ENCODE data around the gene UBE2O.
A peak's percentile ranks its signal among the peaks of the same experiment; 100 is the strongest.

Gene UBE2O

DNA sequence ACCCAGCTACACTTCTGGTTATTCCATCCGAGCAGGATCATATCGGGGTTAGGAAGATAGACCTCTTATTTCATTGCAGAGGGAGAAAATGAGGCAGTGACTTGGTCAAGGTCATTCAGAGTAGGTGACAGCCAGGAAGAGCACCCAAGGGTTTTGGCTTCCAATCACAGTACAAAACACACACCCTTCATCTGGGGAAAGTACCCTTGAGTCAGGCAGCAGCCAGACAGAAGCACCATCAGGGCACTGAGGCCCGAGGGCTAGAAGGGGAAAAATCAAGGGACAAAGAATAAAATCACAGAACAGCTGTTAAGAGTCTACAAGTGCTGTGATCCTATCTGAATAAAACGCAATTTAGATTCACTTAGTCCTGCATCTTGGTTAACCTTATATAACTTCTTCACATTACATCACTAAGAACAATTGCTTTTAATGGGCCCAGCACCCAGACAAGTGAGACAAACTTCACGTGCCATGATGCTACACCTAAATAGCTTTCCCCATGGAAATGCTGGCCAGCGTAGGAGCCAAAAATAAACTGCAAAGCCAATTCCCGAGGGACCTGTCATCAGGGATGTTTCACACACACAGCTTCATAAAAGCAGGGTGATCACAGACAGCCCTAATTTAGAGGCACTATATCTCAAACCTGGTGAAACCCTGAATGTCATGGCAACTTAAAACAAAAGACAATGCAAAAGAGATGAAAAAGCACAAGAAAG is 4.9 kb downstream of the UBE2O start:
- no peak overlapping the region for H3K18ac ChIP-seq (ENCODE audit: low read length)
- no peak overlapping the region for H2AK5ac ChIP-seq (ENCODE audit: low read length)
- peaks cover 78% of the 10 kb centered on the region for H3K79me2 ChIP-seq (ENCODE audit: control insufficient read depth, insufficient read depth, low read length)
- WGBS (ENCODE audit: extremely low coverage, insufficient coverage, low lambda C conversion rate), result no CpG with 5 or more reads among the region's 7 CpGs
- no peak overlapping the region for H3K27ac ChIP-seq (ENCODE audit: low read depth, low read length)
- no peaks in the 10 kb centered on the region for H3K36me3 ChIP-seq (ENCODE audit: control insufficient read depth, insufficient read depth, low read length)
- H3K4ac ChIP-seq (ENCODE audit: low read depth, low read length), result no peak overlapping the region
- H4K5ac ChIP-seq (ENCODE audit: low read length), result no peak overlapping the region
- no peak overlapping the region for H4K8ac ChIP-seq (ENCODE audit: low read depth, low read length)
- DNase-seq, result no peak
- H3K4me1 ChIP-seq (ENCODE audit: control insufficient read depth, low read depth, low read length), result peaks cover 30% of the 10 kb centered on the region
- no peak overlapping the region for H3K23ac ChIP-seq (ENCODE audit: low read length)
- peaks cover 27% of the 10 kb centered on the region for H3K79me1 ChIP-seq (ENCODE audit: low read length)
- H3K9ac ChIP-seq (ENCODE audit: low read length), result peak overlapping the region; percentile 8
- H2BK120ac ChIP-seq (ENCODE audit: low read depth, low read length), result no peak overlapping the region
- no peak overlapping the region for H2BK5ac ChIP-seq (ENCODE audit: low read length)
- H2BK15ac ChIP-seq (replicated peaks; ENCODE audit: low read depth), result no peak overlapping the region
- no peaks in the 10 kb centered on the region for H3K27me3 ChIP-seq (ENCODE audit: insufficient read depth, low read length, poor library complexity)
- peak overlapping the region; percentile 22 for H3K56ac ChIP-seq (ENCODE audit: low read length)
- no peak overlapping the region for H3K4me3 ChIP-seq (ENCODE audit: low read length)
- H3K4me2 ChIP-seq (ENCODE audit: low read length), result no peak overlapping the region

DNA sequence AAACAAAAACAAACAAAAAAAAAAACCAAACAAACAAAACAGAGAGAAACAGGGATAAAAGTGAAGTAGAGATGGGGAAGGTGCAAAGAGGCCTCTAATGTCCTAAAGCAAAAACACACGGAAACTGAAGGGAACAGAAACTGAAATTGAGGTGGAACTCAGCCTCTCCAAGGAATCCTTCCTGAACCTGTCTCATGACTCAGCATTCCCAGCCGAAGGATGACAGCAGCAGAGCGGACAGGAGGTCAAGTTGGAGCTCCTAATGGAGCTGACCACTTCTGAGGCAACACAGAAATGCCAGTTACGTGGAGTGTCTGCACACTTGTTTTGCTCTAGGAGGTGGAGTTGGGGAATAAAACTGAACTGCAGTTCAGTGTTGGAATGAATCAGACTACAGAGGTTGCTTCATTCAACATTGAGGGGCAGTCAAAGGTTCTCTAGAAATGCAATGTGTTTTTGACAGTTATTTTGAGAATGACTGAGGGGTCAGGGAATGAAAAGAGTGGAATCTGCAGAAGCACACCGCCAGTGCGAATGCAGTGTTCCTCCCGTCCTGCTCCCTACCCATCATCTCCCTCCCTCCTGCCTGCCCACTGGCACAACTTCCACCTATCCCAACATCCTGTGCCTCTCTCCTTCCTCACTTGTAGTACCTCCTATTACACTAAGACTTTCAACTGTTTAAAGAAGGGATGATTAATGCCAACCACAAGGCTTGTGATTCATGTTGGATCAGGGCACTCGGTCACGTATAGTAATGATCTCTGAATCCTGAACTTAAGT is 6.3 kb downstream of the UBE2O start:
- H3K4me2 ChIP-seq (ENCODE audit: low read length), result no peak overlapping the region
- no peak overlapping the region for H3K9ac ChIP-seq (ENCODE audit: low read length)
- H3K79me2 ChIP-seq (ENCODE audit: control insufficient read depth, insufficient read depth, low read length), result peaks cover 79% of the 10 kb centered on the region
- no peak overlapping the region for H4K8ac ChIP-seq (ENCODE audit: low read depth, low read length)
- no peak overlapping the region for H3K23ac ChIP-seq (ENCODE audit: low read length)
- H2BK120ac ChIP-seq (ENCODE audit: low read depth, low read length), result no peak overlapping the region
- no CpG with 5 or more reads among the region's 9 CpGs for WGBS (ENCODE audit: extremely low coverage, insufficient coverage, low lambda C conversion rate)
- peak overlapping the region; percentile 27 for H3K27ac ChIP-seq (ENCODE audit: low read depth, low read length)
- peaks cover 30% of the 10 kb centered on the region for H3K79me1 ChIP-seq (ENCODE audit: low read length)
- H2BK5ac ChIP-seq (ENCODE audit: low read length), result peak overlapping the region; percentile 20
- no peak overlapping the region for H3K18ac ChIP-seq (ENCODE audit: low read length)
- H3K27me3 ChIP-seq (ENCODE audit: insufficient read depth, low read length, poor library complexity), result no peaks in the 10 kb centered on the region
- no peak overlapping the region for H3K4ac ChIP-seq (ENCODE audit: low read depth, low read length)
- no peaks in the 10 kb centered on the region for H3K36me3 ChIP-seq (ENCODE audit: control insufficient read depth, insufficient read depth, low read length)
- H3K56ac ChIP-seq (ENCODE audit: low read length), result peak overlapping the region; percentile 44
- no peak overlapping the region for H2AK5ac ChIP-seq (ENCODE audit: low read length)
- H2BK15ac ChIP-seq (replicated peaks; ENCODE audit: low read depth), result no peak overlapping the region
- H3K4me3 ChIP-seq (ENCODE audit: low read length), result no peak overlapping the region
- H4K5ac ChIP-seq (ENCODE audit: low read length), result no peak overlapping the region
- peak; percentile 86 for DNase-seq
- peaks cover 43% of the 10 kb centered on the region for H3K4me1 ChIP-seq (ENCODE audit: control insufficient read depth, low read depth, low read length)

DNA sequence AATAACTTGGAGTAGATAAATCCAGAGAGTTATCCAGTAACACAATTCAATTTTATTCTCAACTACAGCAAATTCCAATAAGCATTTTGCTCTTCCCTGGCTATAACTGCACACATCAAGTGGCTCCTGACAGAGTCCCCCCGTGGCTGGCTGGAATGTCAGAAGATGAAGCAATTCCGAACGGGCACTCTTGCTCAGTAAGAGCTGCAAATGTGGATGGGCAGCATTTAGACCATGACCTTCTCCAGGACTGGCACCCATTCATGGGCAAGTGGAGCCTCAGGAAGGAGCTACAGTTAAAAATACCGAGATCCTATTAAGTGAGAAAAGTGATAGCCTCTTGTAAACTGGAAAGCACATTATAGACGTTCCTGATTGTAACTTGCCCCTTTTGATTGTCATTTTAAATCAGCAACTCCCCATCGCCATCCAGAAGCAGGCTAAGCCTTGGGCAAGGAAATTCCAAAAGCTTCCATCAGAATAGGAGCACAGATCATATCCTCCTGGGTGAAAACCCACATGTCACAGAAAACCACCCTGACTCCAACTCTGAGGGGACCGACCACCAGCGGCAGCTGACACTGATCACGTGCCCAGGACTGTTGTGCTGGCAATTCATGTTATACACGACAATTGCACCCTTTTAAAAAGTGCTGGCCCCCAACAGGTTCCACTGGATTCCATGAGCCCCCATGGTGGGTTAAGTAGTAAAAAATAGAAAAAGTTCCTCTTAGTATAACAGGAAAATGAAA is 7.1 kb downstream of the UBE2O start:
- Histone ChIP-seq H2AK5ac (ENCODE audit: low read length) (no peak overlapping the region), H3K4me3 (ENCODE audit: low read length) (no peak overlapping the region), H3K4me1 (ENCODE audit: control insufficient read depth, low read depth, low read length) (peaks cover 45% of the 10 kb centered on the region), H4K8ac (ENCODE audit: low read depth, low read length) (no peak overlapping the region), H3K18ac (ENCODE audit: low read length) (peak overlapping the region; percentile 35), H3K79me1 (ENCODE audit: low read length) (peaks cover 26% of the 10 kb centered on the region), H3K9ac (ENCODE audit: low read length) (peak overlapping the region; percentile 12), H3K27me3 (ENCODE audit: insufficient read depth, low read length, poor library complexity) (no peaks in the 10 kb centered on the region), H2BK120ac (ENCODE audit: low read depth, low read length) (peak overlapping the region; percentile 51), H3K56ac (ENCODE audit: low read length) (peak overlapping the region; percentile 58), H4K5ac (ENCODE audit: low read length) (no peak overlapping the region), H3K36me3 (ENCODE audit: control insufficient read depth, insufficient read depth, low read length) (no peaks in the 10 kb centered on the region), H3K27ac (ENCODE audit: low read depth, low read length) (peak overlapping the region; percentile 70), H3K4ac (ENCODE audit: low read depth, low read length) (peak overlapping the region; percentile 62), H3K23ac (ENCODE audit: low read length) (no peak overlapping the region), H2BK5ac (ENCODE audit: low read length) (peak overlapping the region; percentile 49), H3K79me2 (ENCODE audit: control insufficient read depth, insufficient read depth, low read length) (peaks cover 73% of the 10 kb centered on the region), H3K4me2 (ENCODE audit: low read length) (no peak overlapping the region), H2BK15ac (replicated peaks; ENCODE audit: low read depth) (peak overlapping the region; percentile 3)
- no CpG with 5 or more reads among the region's 10 CpGs for WGBS (ENCODE audit: extremely low coverage, insufficient coverage, low lambda C conversion rate)
- peak; percentile 47 for DNase-seq

DNA sequence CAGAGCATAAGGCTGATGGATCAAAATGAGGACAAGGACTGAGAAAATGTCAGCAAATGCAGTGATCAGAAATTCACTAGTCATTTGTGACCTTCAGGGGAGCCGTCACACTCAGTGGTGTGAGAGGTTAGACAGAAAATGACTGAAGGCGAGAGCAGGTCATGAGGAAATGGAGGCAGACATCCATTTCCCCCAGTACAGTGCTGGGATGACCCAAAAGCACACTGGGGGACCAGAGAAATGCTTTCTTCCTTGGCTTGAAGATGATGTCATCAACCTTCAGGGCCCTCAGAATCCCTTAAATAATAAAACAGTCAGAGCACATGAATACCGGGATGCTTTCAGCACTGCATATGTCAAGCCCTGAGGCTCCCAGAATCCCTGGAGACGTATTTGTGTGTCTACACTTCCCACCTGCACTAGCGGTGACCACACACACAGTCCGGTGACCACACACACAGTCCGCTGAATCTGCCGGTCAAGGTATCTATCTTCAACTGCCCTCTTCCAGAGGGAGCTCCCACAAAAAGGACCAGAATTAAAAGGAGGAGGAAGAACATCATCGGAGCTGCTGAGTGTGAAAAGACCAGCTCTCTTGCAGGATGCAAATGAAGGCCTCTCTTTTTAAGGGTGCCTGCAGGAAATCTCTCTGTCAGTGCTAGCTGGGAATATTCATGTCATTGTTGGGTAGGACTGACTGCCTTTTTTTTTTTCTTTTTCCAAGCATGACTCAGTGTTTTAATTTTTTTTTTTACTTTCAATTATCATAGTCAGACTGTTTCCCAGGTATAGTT is 8.2 kb downstream of the UBE2O start:
- WGBS (ENCODE audit: extremely low coverage, insufficient coverage, low lambda C conversion rate), result no CpG with 5 or more reads among the region's 9 CpGs
- H3K27me3 ChIP-seq (ENCODE audit: insufficient read depth, low read length, poor library complexity), result no peaks in the 10 kb centered on the region

More for the DNA sequence above, 8.2 kb downstream of the UBE2O start:
- no peak overlapping the region for H4K8ac ChIP-seq (ENCODE audit: low read depth, low read length)
- no peak overlapping the region for H3K23ac ChIP-seq (ENCODE audit: low read length)
- H3K79me2 ChIP-seq (ENCODE audit: control insufficient read depth, insufficient read depth, low read length), result peaks cover 73% of the 10 kb centered on the region
- H3K4ac ChIP-seq (ENCODE audit: low read depth, low read length), result peak overlapping the region; percentile 63
- H2BK15ac ChIP-seq (replicated peaks; ENCODE audit: low read depth), result no peak overlapping the region
- H4K5ac ChIP-seq (ENCODE audit: low read length), result no peak overlapping the region
- no peak overlapping the region for H2AK5ac ChIP-seq (ENCODE audit: low read length)
- peak; percentile 82 for DNase-seq
- H3K18ac ChIP-seq (ENCODE audit: low read length), result peak overlapping the region; percentile 20
- peaks cover 50% of the 10 kb centered on the region for H3K4me1 ChIP-seq (ENCODE audit: control insufficient read depth, low read depth, low read length)
- peak overlapping the region; percentile 59 for H3K27ac ChIP-seq (ENCODE audit: low read depth, low read length)
- no peak overlapping the region for H3K4me2 ChIP-seq (ENCODE audit: low read length)
- H3K56ac ChIP-seq (ENCODE audit: low read length), result peak overlapping the region; percentile 26
- H2BK5ac ChIP-seq (ENCODE audit: low read length), result no peak overlapping the region
- no peak overlapping the region for H2BK120ac ChIP-seq (ENCODE audit: low read depth, low read length)
- H3K9ac ChIP-seq (ENCODE audit: low read length), result peak overlapping the region; percentile 0
- H3K36me3 ChIP-seq (ENCODE audit: control insufficient read depth, insufficient read depth, low read length), result no peaks in the 10 kb centered on the region
- peaks cover 26% of the 10 kb centered on the region for H3K79me1 ChIP-seq (ENCODE audit: low read length)
- H3K4me3 ChIP-seq (ENCODE audit: low read length), result no peak overlapping the region
